Bronchial epithelial cell (primary cell): ENCODE results near the gene PPP1R15A. TPM values are rescaled to one million over a fixed set of nuclear protein-coding genes. Genes with fewer than 3 reads are reported as not detected.

Experiments used
- DNase-seq: peaks from one replicate; pipeline ENCODE4 v3.0.0-alpha.2; 2010; ENCODE audit warnings: low read depth
- FAIRE-seq: peaks from 2 replicates; lab custom pipeline; 2011; peaks lifted over from hg19 to GRCh38; lab: Jason Lieb, UNC
- H3K27me3 ChIP-seq: 2 replicates; pipeline ENCODE4 v1.5.1; 2011; ENCODE audit warnings: low read length; ENCODE audit not compliant: control insufficient read depth, insufficient read depth
- H3K36me3 ChIP-seq: 2 replicates; pipeline ENCODE4 v1.5.1; 2011; ENCODE audit warnings: low read length; ENCODE audit not compliant: control insufficient read depth, insufficient read depth
- H3K4me3 ChIP-seq: 2 replicates; pipeline ENCODE4 v1.5.1; 2011; ENCODE audit warnings: mild to moderate bottlenecking, low read depth, low read length, control low read depth
- CTCF ChIP-seq: IDR thresholded peaks from 2 replicates; pipeline ENCODE4 v1.5.1; 2011; ENCODE audit warnings: mild to moderate bottlenecking, moderate library complexity, low read length, control low read depth, inconsistent platforms; ENCODE audit not compliant: insufficient read depth, severe bottlenecking
- total RNA-seq: library from RNA; depleted of rRNA; stranded (reverse); fragments of >200 nt; gene quantifications from 2 replicates; pipeline ENCODE4 v1.2.1, GENCODE V29; 2014

Gene PPP1R15A
- total RNA-seq, 1 donor from 2014 or later, result 118 TPM

GRCh38 chr19:48910803-48911202 is 38.6 kb downstream of the PPP1R15A start:
- TF ChIP-seq CTCF, result no peak
- Histone ChIP-seq H3K27me3 (no peaks in the 10 kb centered on the region), H3K4me3 (no peak overlapping the region), H3K36me3 (peaks cover 24% of the 10 kb centered on the region)
- DNase-seq, result no peak
- no peak for FAIRE-seq

GRCh38 chr19:48913114-48913889 is 41.1 kb downstream of the PPP1R15A start:
- no peak for TF ChIP-seq CTCF
- Histone ChIP-seq H3K36me3 (peaks cover 26% of the 10 kb centered on the region), H3K4me3 (no peak overlapping the region), H3K27me3 (no peaks in the 10 kb centered on the region)
- DNase-seq, result no peak
- no peak for FAIRE-seq

GRCh38 chr19:48914181-48914580 is 42.0 kb downstream of the PPP1R15A start:
- Histone ChIP-seq H3K4me3 (no peak overlapping the region), H3K36me3 (peaks cover 33% of the 10 kb centered on the region), H3K27me3 (no peaks in the 10 kb centered on the region)
- FAIRE-seq, result no peak
- no peak for TF ChIP-seq CTCF
- no peak for DNase-seq

GRCh38 chr19:48915757-48916156 is 43.5 kb downstream of the PPP1R15A start:
- FAIRE-seq (no peak), DNase-seq (no peak)
- no peaks in the 10 kb centered on the region for H3K27me3 ChIP-seq
- no peak overlapping the region for H3K4me3 ChIP-seq
- peaks cover 31% of the 10 kb centered on the region for H3K36me3 ChIP-seq
- TF ChIP-seq CTCF, result no peak

- Histone ChIP-seq H3K36me3 (peaks cover 33% of the 10 kb centered on the region), H3K27me3 (no peaks in the 10 kb centered on the region), H3K4me3 (no peak overlapping the region)
- no peak for TF ChIP-seq CTCF
- no peak for FAIRE-seq
- no peak for DNase-seq
These were observed 45.9 kb downstream of the PPP1R15A start for GRCh38 chr19:48918071-48918470.
